H1 (cell line): Measurements from ENCODE around the gene LRRC9. TPM values are rescaled to one million over a fixed set of nuclear protein-coding genes. Genes with fewer than 3 reads are reported as not detected.

Experiments
- CTCF ChIA-PET: fragments of 300-600 bp; sonication (Branson Sonifier 250); formaldehyde crosslinking; loops from one replicate; lab custom pipeline; 2021; ENCODE audit not compliant: partially characterized antibody; lab: Charles Lee
- POLR2A ChIA-PET: fragments of 300-600 bp; sonication (Branson Sonifier 250); formaldehyde crosslinking; loops from one replicate; lab custom pipeline; 2021; ENCODE audit warnings: inconsistent platforms; ENCODE audit not compliant: partially characterized antibody; lab: Charles Lee
- DNase-seq, 2 experiments: peaks; one replicate each; pipeline versions ENCODE4 v3.0.0 to v3.0.0-alpha.2; 2010 to 2022; ENCODE audit warnings: low spot score in 2 of 2, low read depth in 1 of 2, mixed read lengths in 1 of 2
- FAIRE-seq: peaks from 2 replicates; lab custom pipeline; 2011; peaks lifted over from hg19 to GRCh38; lab: Jason Lieb, UNC
- H2AFZ ChIP-seq: 2 replicates; pipeline ENCODE4 v1.8.1; 2012; ENCODE audit warnings: low read length, inconsistent platforms
- H2AK5ac ChIP-seq: 2 replicates; pipeline ENCODE4 v1.6.1; 2013; ENCODE audit warnings: low read depth, low read length
- H2BK120ac ChIP-seq: replicated peaks from 2 replicates; pipeline ENCODE3; 2013; ENCODE audit warnings: low read depth, low read length, inconsistent platforms
- H2BK12ac ChIP-seq: 2 replicates; pipeline ENCODE4 v1.6.1; 2013; ENCODE audit warnings: low read depth, low read length
- H2BK15ac ChIP-seq: 2 replicates; pipeline ENCODE4 v1.6.1; 2013; ENCODE audit warnings: low read length
- H2BK20ac ChIP-seq: 2 replicates; pipeline ENCODE4 v1.6.1; 2013; ENCODE audit warnings: low read length
- H2BK5ac ChIP-seq: 2 replicates; pipeline ENCODE4 v1.6.1; 2013; ENCODE audit warnings: low read depth, low read length
- H3K14ac ChIP-seq: 2 replicates; pipeline ENCODE4 v1.6.1; 2013; ENCODE audit warnings: inconsistent platforms; ENCODE audit not compliant: insufficient read length
- H3K18ac ChIP-seq: 2 replicates; pipeline ENCODE4 v1.6.1; 2013; ENCODE audit warnings: low read length; ENCODE audit errors: extremely low read depth
- H3K23ac ChIP-seq: 2 replicates; pipeline ENCODE4 v1.6.1; 2013; ENCODE audit warnings: inconsistent platforms; ENCODE audit not compliant: insufficient read length
- H3K23me2 ChIP-seq: 2 replicates; pipeline ENCODE4 v1.6.1; 2013; ENCODE audit warnings: low read depth, low read length
- H3K27ac ChIP-seq: 2 replicates; pipeline ENCODE4 v1.6.1; 2011; ENCODE audit warnings: low read depth, low read length, inconsistent platforms
- H3K27me3 ChIP-seq, 4 experiments: replicated peaks in 1 of 4; 1 replicate in 1 of 4; 2 replicates in 3 of 4; pipeline versions ENCODE4 v1.6.1 to v1.8.1; 2011 to 2013; ENCODE audit warnings: low read length in 3 of 4, mild to moderate bottlenecking in 3 of 4, inconsistent platforms in 2 of 4, mixed read lengths in 2 of 4, moderate library complexity in 1 of 4; ENCODE audit not compliant: control insufficient read depth in 3 of 4, insufficient read depth in 3 of 4; ENCODE audit errors: extremely low read depth in 1 of 4
- H3K36me3 ChIP-seq, 4 experiments: 2 replicates each; pipeline versions ENCODE4 v1.6.1 to v1.8.1; 2011 to 2013; ENCODE audit warnings: mild to moderate bottlenecking in 4 of 4, low read length in 3 of 4, moderate library complexity in 2 of 4, control low read depth in 1 of 4, inconsistent platforms in 1 of 4; ENCODE audit not compliant: insufficient read depth in 4 of 4, control insufficient read depth in 2 of 4
- H3K4ac ChIP-seq: replicated peaks from 2 replicates; pipeline ENCODE3; 2013; ENCODE audit warnings: low read length, low read depth, mixed read lengths, inconsistent platforms; ENCODE audit not compliant: insufficient read length
- H3K4me1 ChIP-seq, 4 experiments: replicated peaks in 1 of 4; 1 replicate in 1 of 4; 2 replicates in 3 of 4; pipeline versions ENCODE4 v1.6.1 to v1.8.1; 2011 to 2013; ENCODE audit warnings: low read length in 3 of 4, inconsistent platforms in 2 of 4, mixed read lengths in 1 of 4; ENCODE audit not compliant: insufficient read depth in 4 of 4, control insufficient read depth in 3 of 4
- H3K4me2 ChIP-seq, 2 experiments: 2 replicates each; pipeline versions ENCODE4 v1.6.1 to v1.8.1; 2011 to 2013; ENCODE audit warnings: low read depth in 2 of 2, low read length in 2 of 2, control low read depth in 1 of 2, inconsistent platforms in 1 of 2, mild to moderate bottlenecking in 1 of 2; ENCODE audit not compliant: insufficient read depth in 1 of 2
- H3K4me3 ChIP-seq, 4 experiments: fragments of 200-600, 300-600 bp in 1 of 4; sonication (generic), shearing (Covaris generic), sonication (Bioruptor Twin) in 1 of 4; 2 replicates each; pipeline versions ENCODE4 v1.5.1 to v1.8.1; 2011 to 2016; ENCODE audit warnings: low read length in 4 of 4, low read depth in 3 of 4, control low read depth in 2 of 4, inconsistent platforms in 2 of 4, mild to moderate bottlenecking in 2 of 4, mixed read lengths in 1 of 4, moderate library complexity in 1 of 4; ENCODE audit not compliant: insufficient read depth in 2 of 4; ENCODE audit errors: extremely low read depth in 1 of 4
- H3K56ac ChIP-seq: replicated peaks from 2 replicates; pipeline ENCODE3; 2013; ENCODE audit warnings: low read depth, mild to moderate bottlenecking, mixed read lengths, low read length, inconsistent platforms; ENCODE audit not compliant: insufficient read length
- H3K79me1 ChIP-seq: 2 replicates; pipeline ENCODE4 v1.6.1; 2013; ENCODE audit warnings: low read depth, low read length, control low read depth
- H3K79me2 ChIP-seq, 2 experiments: 2 replicates each; pipeline versions ENCODE4 v1.6.1 to v1.8.1; 2012 to 2013; ENCODE audit warnings: low read length in 2 of 2, mild to moderate bottlenecking in 2 of 2, inconsistent platforms in 1 of 2; ENCODE audit not compliant: insufficient read depth in 2 of 2, control insufficient read depth in 1 of 2
- H3K9ac ChIP-seq, 4 experiments: replicated peaks in 1 of 4; 1 replicate in 1 of 4; 2 replicates in 3 of 4; pipeline versions ENCODE4 v1.6.1 to v1.8.1; 2011 to 2013; ENCODE audit warnings: low read depth in 3 of 4, low read length in 3 of 4, control low read depth in 2 of 4, mild to moderate bottlenecking in 2 of 4, moderate library complexity in 2 of 4, inconsistent platforms in 1 of 4; ENCODE audit errors: extremely low read depth in 1 of 4
- H3K9me3 ChIP-seq, 2 experiments: 2 replicates each; pipeline versions ENCODE4 v1.6.1 to v1.8.1; 2012 to 2013; ENCODE audit warnings: mild to moderate bottlenecking in 2 of 2, moderate library complexity in 2 of 2, control low read depth in 1 of 2, inconsistent platforms in 1 of 2, low read depth in 1 of 2, low read length in 1 of 2, mixed read lengths in 1 of 2; ENCODE audit not compliant: insufficient read depth in 2 of 2
- H4K20me1 ChIP-seq, 2 experiments: replicated peaks in 1 of 2; 2 replicates each; pipeline versions ENCODE3 to v1.8.1; 2011 to 2013; ENCODE audit warnings: inconsistent platforms in 2 of 2, low read length in 2 of 2, mild to moderate bottlenecking in 1 of 2; ENCODE audit not compliant: insufficient read depth in 2 of 2, control insufficient read depth in 1 of 2
- H4K5ac ChIP-seq: 2 replicates; pipeline ENCODE4 v1.6.1; 2013; ENCODE audit warnings: low read length, low read depth, mixed read lengths, inconsistent platforms; ENCODE audit not compliant: insufficient read length
- H4K8ac ChIP-seq: 2 replicates; pipeline ENCODE4 v1.8.0; 2013; ENCODE audit warnings: mild to moderate bottlenecking, moderate library complexity, low read length, inconsistent platforms; ENCODE audit not compliant: insufficient read depth; ENCODE audit errors: extremely low read depth
- H4K91ac ChIP-seq: replicated peaks from 2 replicates; pipeline ENCODE3; 2013; ENCODE audit warnings: low read length, mixed read lengths, inconsistent platforms; ENCODE audit not compliant: insufficient read length
- BACH1 ChIP-seq: IDR thresholded peaks from 2 replicates; pipeline ENCODE4 v1.6.1; 2012; ENCODE audit warnings: low read length, improper control_type of control experiment
- CHD1 ChIP-seq: IDR thresholded peaks from 2 replicates; pipeline ENCODE4 v1.6.1; 2012; ENCODE audit warnings: low read depth, low read length, improper control_type of control experiment
- GABPA ChIP-seq: IDR thresholded peaks from 2 replicates; pipeline ENCODE4 v1.6.1; 2011; ENCODE audit warnings: mild to moderate bottlenecking, low read length, moderate library complexity, borderline replicate concordance; ENCODE audit not compliant: insufficient read depth
- HDAC6 ChIP-seq: IDR thresholded peaks from one replicate; pipeline ENCODE4 v1.7.1; 2012; ENCODE audit warnings: low read depth, mild to moderate bottlenecking, inconsistent platforms, low read length, moderate library complexity
- JUN ChIP-seq: IDR thresholded peaks from 2 replicates; pipeline ENCODE4 v1.6.1; 2011; ENCODE audit warnings: low read depth, mild to moderate bottlenecking, improper control_type of control experiment, low read length
- KDM5A ChIP-seq: fragments of 200-600 bp; IDR thresholded peaks from 2 replicates; pipeline ENCODE4 v1.7.1; 2012; ENCODE audit warnings: mild to moderate bottlenecking, low read length, inconsistent platforms, mixed read lengths
- MAFK ChIP-seq: IDR thresholded peaks from 2 replicates; pipeline ENCODE4 v1.6.1; 2012; ENCODE audit warnings: low read depth, mild to moderate bottlenecking, improper control_type of control experiment, low read length
- POLR2AphosphoS5 ChIP-seq: IDR thresholded peaks from 2 replicates; pipeline ENCODE4 v1.6.1; 2011; ENCODE audit warnings: low read depth, low read length
- RXRA ChIP-seq: IDR thresholded peaks from 2 replicates; pipeline ENCODE4 v1.6.1; 2011; ENCODE audit warnings: low read depth, mild to moderate bottlenecking, low read length, moderate library complexity; ENCODE audit not compliant: insufficient read depth
- SP2 ChIP-seq: IDR thresholded peaks from 2 replicates; pipeline ENCODE4 v1.6.1; 2012; ENCODE audit warnings: mild to moderate bottlenecking, low read length, inconsistent platforms
- TAF7 ChIP-seq: optimal IDR thresholded peaks from 2 replicates; pipeline ENCODE3; 2011; ENCODE audit warnings: low read depth, mild to moderate bottlenecking, inconsistent platforms, low read length, moderate library complexity, borderline replicate concordance
- TCF12 ChIP-seq: IDR thresholded peaks from 2 replicates; pipeline ENCODE4 v1.6.1; 2011; ENCODE audit warnings: low read depth, mild to moderate bottlenecking, low read length
- WGBS, 2 experiments: shearing (Covaris generic) in 1 of 2; methylation state at CpG; one replicate each; pipeline versions ENCODE4 v1.1.6 to v1.1.7; 2013 to 2015; ENCODE audit warnings: low lambda C conversion rate in 2 of 2, mixed read lengths in 2 of 2, inconsistent platforms in 1 of 2, low coverage in 1 of 2, missing lambda C conversion rate in 1 of 2; ENCODE audit not compliant: insufficient replicate concordance in 2 of 2, insufficient coverage in 1 of 2, insufficient read length in 1 of 2; ENCODE audit errors: extremely low coverage in 1 of 2, missing lambda C conversion rate in 1 of 2; 5-methylcytosine and 5-hydroxymethylcytosine counted together
- polyA plus RNA-seq, 7 experiments: library from polyadenylated mRNA; depleted of rRNA in 3 of 7; stranded (reverse) in 5 of 7; unstranded in 2 of 7; fragments of >200 nt in 5 of 7; fragments of 200-250 nt in 2 of 7; gene quantifications; 1 replicate in 5 of 7; 2 replicates in 1 of 7; 4 replicates in 1 of 7; pipeline versions ENCODE4 v1.2.1 to v1.2.3, GENCODE V29; 2011 to 2013; ENCODE audit warnings: missing spikeins in 2 of 7, mixed read lengths in 2 of 7
- total RNA-seq: library from RNA; stranded (reverse); fragmentation: NEBNext Ultra II Directional; extraction: Animal tissue kit (Norgen Biotek cat#: 25700); gene quantifications from 2 replicates; pipeline ENCODE4 v1.2.1, GENCODE V29; 2021
- TF ChIP-seq, protein P1 (sequence below): IDR thresholded peaks from 2 replicates; pipeline ENCODE4 v1.6.1; 2011; ENCODE audit warnings: low read length, improper control_type of control experiment
- TF ChIP-seq, protein P2 (sequence below): IDR thresholded peaks from 2 replicates; pipeline ENCODE4 v1.6.1; 2011; ENCODE audit warnings: low read depth, mild to moderate bottlenecking, low read length; ENCODE audit not compliant: insufficient read depth

Gene LRRC9
- total and polyA plus RNA-seq, 2 of the 8 experiments (the other 6 are each of a cell fraction or from before 2014, with no cell fraction given): 0.12 to 0.84 TPM

DNA sequence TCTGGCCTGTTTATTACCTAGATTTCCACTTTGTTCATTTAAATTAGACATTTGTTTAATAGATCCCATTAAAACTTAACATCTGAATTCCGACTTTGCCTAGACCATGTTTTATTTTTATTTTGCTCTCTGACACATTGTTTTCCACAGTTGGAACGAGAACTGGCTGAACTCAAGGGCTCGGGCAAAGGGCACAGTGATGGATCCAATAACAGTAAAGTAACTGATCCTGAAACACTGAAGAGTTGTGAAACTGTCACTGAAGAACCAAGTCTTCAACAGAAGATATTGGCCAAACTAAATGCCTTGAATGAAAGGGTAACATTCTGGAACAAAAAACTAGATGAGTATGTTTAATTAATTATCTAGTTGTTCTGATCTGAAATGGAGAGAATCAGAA is 39.7 kb downstream of the LRRC9 start:
- H4K91ac ChIP-seq: no peak overlapping the region
- FAIRE-seq (no peak), DNase-seq (no peak)
- no peak overlapping the region for H4K8ac ChIP-seq
- H3K23ac ChIP-seq: no peak overlapping the region
- no peak overlapping the region for H3K4me2 ChIP-seq
- POLR2A ChIA-PET: no interaction called here
- no peaks in the 10 kb centered on the region for H3K4me1 ChIP-seq
- H3K23me2 ChIP-seq: no peaks in the 10 kb centered on the region
- no peak overlapping the region for H2AFZ ChIP-seq
- H3K27me3 ChIP-seq: no peaks in the 10 kb centered on the region
- no peak overlapping the region for H2BK120ac ChIP-seq
- WGBS, 2 experiments: 80% methylated on average over 3 of the region's 3 CpGs; no CpG with 5 or more reads in 1 of the 2 experiments
- H3K4me3 ChIP-seq: no peak overlapping the region
- H3K56ac ChIP-seq: no peak overlapping the region
- H3K18ac ChIP-seq: no peak overlapping the region
- H3K9ac ChIP-seq: no peak overlapping the region
- no peak overlapping the region for H3K14ac ChIP-seq
- no peak overlapping the region for H2BK5ac ChIP-seq
- CTCF ChIA-PET: interaction anchor here (1.6 kb wide), 1 partner anchor 225 kb away, joined by 5 read pairs; no protein-coding TSS in a partner anchor
- H2AK5ac ChIP-seq: no peak overlapping the region
- no peak overlapping the region for H2BK15ac ChIP-seq
- H4K5ac ChIP-seq: no peak overlapping the region
- no peaks in the 10 kb centered on the region for H3K79me1 ChIP-seq
- no peak overlapping the region for H3K27ac ChIP-seq
- H3K9me3 ChIP-seq: no peaks in the 10 kb centered on the region
- no peak overlapping the region for H3K4ac ChIP-seq
- H2BK20ac ChIP-seq: no peak overlapping the region
- no peaks in the 10 kb centered on the region for H4K20me1 ChIP-seq
- no peak overlapping the region for H2BK12ac ChIP-seq
- H3K79me2 ChIP-seq: no peaks in the 10 kb centered on the region
- no peaks in the 10 kb centered on the region for H3K36me3 ChIP-seq
- TF ChIP-seq POLR2AphosphoS5 (no peak), CHD1 (no peak), MAFK (no peak), GABPA (no peak), TAF7 (no peak), HDAC6 (no peak), JUN (no peak), KDM5A (no peak), BACH1 (no peak), SP2 (no peak), TCF12 (no peak), RXRA (no peak)
- TF ChIP-seq, protein P1, sequence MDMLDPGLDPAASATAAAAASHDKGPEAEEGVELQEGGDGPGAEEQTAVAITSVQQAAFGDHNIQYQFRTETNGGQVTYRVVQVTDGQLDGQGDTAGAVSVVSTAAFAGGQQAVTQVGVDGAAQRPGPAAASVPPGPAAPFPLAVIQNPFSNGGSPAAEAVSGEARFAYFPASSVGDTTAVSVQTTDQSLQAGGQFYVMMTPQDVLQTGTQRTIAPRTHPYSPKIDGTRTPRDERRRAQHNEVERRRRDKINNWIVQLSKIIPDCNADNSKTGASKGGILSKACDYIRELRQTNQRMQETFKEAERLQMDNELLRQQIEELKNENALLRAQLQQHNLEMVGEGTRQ: no peak
- TF ChIP-seq, protein P2, sequence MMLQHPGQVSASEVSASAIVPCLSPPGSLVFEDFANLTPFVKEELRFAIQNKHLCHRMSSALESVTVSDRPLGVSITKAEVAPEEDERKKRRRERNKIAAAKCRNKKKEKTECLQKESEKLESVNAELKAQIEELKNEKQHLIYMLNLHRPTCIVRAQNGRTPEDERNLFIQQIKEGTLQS: no peak
